Natural killer cell (primary cell): ENCODE measurements around the gene MAST1. TPM values are rescaled to one million over a fixed set of nuclear protein-coding genes. Genes with fewer than 3 reads are reported as not detected.

Experiments used
- ATAC-seq, 3 donors: fragments of 150-1000 bp in 2 of 3; fragments of 200-7000 bp in 1 of 3; cut with Tn5 transposase; 1 replicate in 1 of 3; 2 replicates in 2 of 3; pipeline ENCODE4 v1.10.0; 2021; ENCODE audit warnings: mild to moderate bottlenecking in 2 of 3, moderate library complexity in 2 of 3
- DNase-seq, 2 donors: peaks; one replicate each; pipeline versions ENCODE4 v3.0.0 to v3.0.0-alpha.2; 2013 to 2021; ENCODE audit warnings: mixed read lengths in 1 of 2
- H3K27ac ChIP-seq: one replicate; pipeline ENCODE4 v1.5.1; 2013; ENCODE audit warnings: mild to moderate bottlenecking, low read length
- H3K27me3 ChIP-seq: one replicate; pipeline ENCODE4 v1.6.1; 2013; ENCODE audit warnings: low read length; ENCODE audit not compliant: control insufficient read depth, insufficient read depth
- H3K36me3 ChIP-seq: one replicate; pipeline ENCODE4 v1.6.1; 2013; ENCODE audit warnings: low read length; ENCODE audit not compliant: control insufficient read depth, insufficient read depth
- H3K4me1 ChIP-seq: one replicate; pipeline ENCODE4 v1.6.1; 2013; ENCODE audit warnings: low read length; ENCODE audit not compliant: control insufficient read depth, insufficient read depth
- H3K4me3 ChIP-seq: one replicate; pipeline ENCODE4 v1.5.1; 2013; ENCODE audit warnings: low read length
- H3K9me3 ChIP-seq: one replicate; pipeline ENCODE4 v1.6.1; 2013; ENCODE audit warnings: low read length; ENCODE audit not compliant: control insufficient read depth, insufficient read depth
- H3K27ac Mint-ChIP-seq, 2 donors: one replicate each; pipeline ENCODE4 v1.8.0; 2022; ENCODE audit warnings: mild to moderate bottlenecking in 2 of 2, mixed read lengths in 2 of 2, moderate library complexity in 1 of 2
- H3K27me3 Mint-ChIP-seq, 2 donors: one replicate each; pipeline ENCODE4 v1.8.0; 2022; ENCODE audit warnings: low read depth in 2 of 2, mixed read lengths in 2 of 2
- H3K36me3 Mint-ChIP-seq: one replicate; pipeline ENCODE4 v1.8.0; 2022; ENCODE audit warnings: mixed read lengths
- H3K4me1 Mint-ChIP-seq, 2 donors: one replicate each; pipeline ENCODE4 v1.8.0; 2022; ENCODE audit warnings: mixed read lengths in 2 of 2
- H3K4me3 Mint-ChIP-seq: one replicate; pipeline ENCODE4 v1.8.0; 2022; ENCODE audit warnings: mild to moderate bottlenecking, moderate library complexity, mixed read lengths
- H3K9me3 Mint-ChIP-seq, 2 donors: one replicate each; pipeline ENCODE4 v1.8.0; 2022; ENCODE audit warnings: mixed read lengths in 2 of 2
- WGBS: methylation state at CpG from one replicate; pipeline ENCODE4 v1.1.7; 2013; ENCODE audit warnings: missing lambda C conversion rate; ENCODE audit not compliant: insufficient coverage; 5-methylcytosine and 5-hydroxymethylcytosine counted together
- intact Hi-C: fragments of 100-400 bp; cut with micrococcal nuclease; formaldehyde crosslinking; loops from one replicate; pipeline ENCODE4 v1.14.2; 2022
- total RNA-seq, 4 donors: library from RNA; stranded (reverse); fragments of 120-200 nt in 1 of 4; gene quantifications; one replicate each; pipeline versions ENCODE4 v1.2.3 to v1.2.4, GENCODE V29; 2013 to 2022
- TF ChIP-seq, protein P1 (sequence below): fragments of 200-600 bp; IDR thresholded peaks from one replicate; pipeline ENCODE4 v1.8.0; 2022; ENCODE audit warnings: antibody characterized with exemption

The MAST1 gene
- total RNA-seq, 3 donors from 2014 or later (not counting 1 experiment from before 2014, with no cell fraction given), result 0.07 to 0.88 TPM; not detected in 1

DNA sequence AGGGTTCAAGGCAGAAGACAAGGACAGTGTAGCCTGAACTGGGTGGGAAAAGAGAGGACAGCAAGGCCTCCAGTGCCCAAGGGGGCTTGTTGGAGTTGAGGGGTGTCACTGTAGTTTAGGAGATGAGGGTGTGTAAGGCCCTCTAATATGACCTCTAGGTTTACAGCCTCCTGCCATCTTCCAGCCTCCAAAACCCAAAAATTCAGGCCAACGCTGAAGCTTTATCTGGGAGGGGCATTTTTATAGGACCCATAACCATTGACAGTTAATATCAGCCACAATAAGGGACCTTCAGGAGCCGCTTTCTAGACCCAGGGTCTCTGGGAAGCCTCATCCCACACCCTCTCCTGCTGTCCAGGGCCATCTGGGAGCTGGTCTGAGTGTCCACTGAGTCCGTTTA is 45.9 kb downstream of the MAST1 start:
- H3K4me3 Mint-ChIP-seq, result peak overlapping the region; percentile 49
- Histone ChIP-seq H3K27ac (no peak overlapping the region), H3K27me3 (no peaks in the 10 kb centered on the region), H3K4me1 (peaks cover 49% of the 10 kb centered on the region), H3K4me3 (no peak overlapping the region), H3K36me3 (no peaks in the 10 kb centered on the region), H3K9me3 (peaks cover 11% of the 10 kb centered on the region)
- intact Hi-C loops, result no loop called here
- peaks cover 23 to 39% of the 10 kb centered on the region in 2 donors for H3K4me1 Mint-ChIP-seq
- WGBS, result 93% methylated on average over 3 of the region's 3 CpGs
- H3K27me3 Mint-ChIP-seq, result no peaks in the 10 kb centered on the region
- no peaks in the 10 kb centered on the region for H3K36me3 Mint-ChIP-seq
- no peak overlapping the region for H3K27ac Mint-ChIP-seq
- TF ChIP-seq, protein P1, sequence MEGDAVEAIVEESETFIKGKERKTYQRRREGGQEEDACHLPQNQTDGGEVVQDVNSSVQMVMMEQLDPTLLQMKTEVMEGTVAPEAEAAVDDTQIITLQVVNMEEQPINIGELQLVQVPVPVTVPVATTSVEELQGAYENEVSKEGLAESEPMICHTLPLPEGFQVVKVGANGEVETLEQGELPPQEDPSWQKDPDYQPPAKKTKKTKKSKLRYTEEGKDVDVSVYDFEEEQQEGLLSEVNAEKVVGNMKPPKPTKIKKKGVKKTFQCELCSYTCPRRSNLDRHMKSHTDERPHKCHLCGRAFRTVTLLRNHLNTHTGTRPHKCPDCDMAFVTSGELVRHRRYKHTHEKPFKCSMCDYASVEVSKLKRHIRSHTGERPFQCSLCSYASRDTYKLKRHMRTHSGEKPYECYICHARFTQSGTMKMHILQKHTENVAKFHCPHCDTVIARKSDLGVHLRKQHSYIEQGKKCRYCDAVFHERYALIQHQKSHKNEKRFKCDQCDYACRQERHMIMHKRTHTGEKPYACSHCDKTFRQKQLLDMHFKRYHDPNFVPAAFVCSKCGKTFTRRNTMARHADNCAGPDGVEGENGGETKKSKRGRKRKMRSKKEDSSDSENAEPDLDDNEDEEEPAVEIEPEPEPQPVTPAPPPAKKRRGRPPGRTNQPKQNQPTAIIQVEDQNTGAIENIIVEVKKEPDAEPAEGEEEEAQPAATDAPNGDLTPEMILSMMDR, result no peak
- no peak for ATAC-seq
- DNase-seq, result no peak
- H3K9me3 Mint-ChIP-seq, result no peaks in the 10 kb centered on the region

DNA sequence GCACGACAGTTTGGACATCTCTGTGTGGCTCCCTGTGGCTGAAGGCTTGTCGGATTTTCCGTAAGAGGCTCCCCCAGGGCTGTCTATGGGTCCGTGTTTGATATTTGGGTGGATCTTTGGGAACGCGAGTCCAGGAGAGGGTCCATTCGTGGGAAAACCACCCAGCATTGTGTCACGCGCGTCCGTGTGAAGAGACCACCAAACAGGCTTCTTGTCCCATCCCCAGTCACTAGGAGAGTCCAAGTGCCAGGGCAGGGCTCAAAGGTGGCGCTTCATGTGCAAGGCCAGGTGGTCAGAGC is 46.3 kb downstream of the MAST1 start:
- H3K4me1 Mint-ChIP-seq, result peaks cover 23 to 39% of the 10 kb centered on the region in 2 donors
- H3K4me3 Mint-ChIP-seq, result peak overlapping the region; percentile 90
- no peaks in the 10 kb centered on the region for H3K9me3 Mint-ChIP-seq
- no peak for ATAC-seq
- no peaks in the 10 kb centered on the region for H3K27me3 Mint-ChIP-seq
- peak overlapping the region; percentile 49 for H3K4me3 ChIP-seq
- H3K36me3 Mint-ChIP-seq, result no peaks in the 10 kb centered on the region
- intact Hi-C loops, result no loop called here
- H3K36me3 ChIP-seq, result no peaks in the 10 kb centered on the region
- TF ChIP-seq, protein P1, result no peak
- peaks cover 49% of the 10 kb centered on the region for H3K4me1 ChIP-seq
- WGBS, result 73% methylated on average over 12 of the region's 12 CpGs
- H3K27ac Mint-ChIP-seq, result no peak overlapping the region
- H3K27me3 ChIP-seq, result no peaks in the 10 kb centered on the region
- no peak for DNase-seq
- no peak overlapping the region for H3K27ac ChIP-seq
- H3K9me3 ChIP-seq, result peaks cover 11% of the 10 kb centered on the region

DNA sequence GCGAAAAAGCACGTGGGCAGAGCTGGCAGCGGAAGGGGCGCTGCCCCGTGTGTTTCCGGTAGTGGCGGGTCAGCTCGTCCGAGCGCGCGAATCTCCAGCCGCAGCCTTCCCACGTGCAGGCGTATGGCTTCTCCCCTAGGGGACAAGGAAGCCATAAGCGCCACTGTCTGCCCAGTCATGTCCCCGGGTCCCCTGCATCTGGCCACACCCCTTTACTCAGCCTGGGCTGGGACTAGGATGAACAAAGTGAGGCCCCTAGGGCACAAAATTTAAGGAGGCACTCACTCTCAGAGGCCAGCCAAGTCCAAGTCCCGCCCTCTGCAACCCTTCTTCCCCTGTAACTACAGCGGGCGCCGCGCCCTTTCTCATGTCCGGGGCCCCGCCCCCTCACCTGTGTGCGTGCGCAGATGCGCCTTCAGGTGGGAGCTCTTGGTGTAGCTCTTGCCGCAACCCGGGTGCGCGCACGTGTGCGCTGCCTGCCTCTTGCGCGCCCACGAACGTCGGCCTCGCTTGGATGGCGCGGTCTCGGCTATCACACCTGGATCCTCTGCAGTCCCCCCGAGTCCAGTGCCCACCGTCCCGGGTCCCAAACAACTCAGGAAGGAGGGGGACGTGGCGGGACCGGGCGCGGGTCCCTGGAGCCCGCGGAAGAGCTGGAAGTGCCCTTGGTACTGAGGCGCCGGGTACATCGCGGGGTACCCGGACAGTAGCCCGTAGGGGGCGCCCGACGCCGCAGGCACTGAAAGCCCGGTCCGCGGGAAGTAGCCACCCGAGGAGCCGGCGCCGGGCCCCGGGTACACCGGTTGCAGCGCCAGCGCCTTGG is 46.8 kb downstream of the MAST1 start:
- no peaks in the 10 kb centered on the region for H3K27me3 ChIP-seq
- H3K36me3 ChIP-seq, result no peaks in the 10 kb centered on the region
- intact Hi-C loops, result loop anchor here (1.0 kb wide), 1 partner anchor 80 kb away; no protein-coding TSS in a partner anchor
- peaks cover 11% of the 10 kb centered on the region for H3K9me3 ChIP-seq
- H3K9me3 Mint-ChIP-seq, result no peaks in the 10 kb centered on the region
- H3K27ac Mint-ChIP-seq, result peak overlapping the region in 1 of 2 donors; percentile 63
- H3K27ac ChIP-seq, result no peak overlapping the region
- under 1% methylated on average over 73 of the region's 73 CpGs for WGBS
- DNase-seq (peak; percentile 76 to 91), ATAC-seq (peak; percentile 72 to 81 (median 76))
- peak overlapping the region; percentile 90 for H3K4me3 Mint-ChIP-seq
- TF ChIP-seq, protein P1, result peak; percentile 76
- peaks cover 23 to 33% of the 10 kb centered on the region in 2 donors for H3K4me1 Mint-ChIP-seq
- H3K4me1 ChIP-seq, result peaks cover 44% of the 10 kb centered on the region
- no peaks in the 10 kb centered on the region for H3K36me3 Mint-ChIP-seq
- peak overlapping the region; percentile 49 for H3K4me3 ChIP-seq
- no peaks in the 10 kb centered on the region for H3K27me3 Mint-ChIP-seq
